Adipocyte (in vitro differentiated cells): ENCODE results near the gene MTHFD1L.
"Not testable (repeated sequence)": the region's sequence is repeated elsewhere in the genome, so short reads cannot be mapped to it uniquely, and the experiment has no call there.

ENCODE experiments used
- DNase-seq: peaks from one replicate; pipeline ENCODE4 v3.0.0-alpha.2; 2015; ENCODE audit warnings: low read depth
- H3K27me3 ChIP-seq: replicated peaks from 2 replicates; pipeline ENCODE4 v1.7.0; 2013; ENCODE audit warnings: mild to moderate bottlenecking, low read length, moderate library complexity; ENCODE audit not compliant: control insufficient read depth, insufficient read depth
- H3K36me3 ChIP-seq: 2 replicates; pipeline ENCODE4 v1.7.0; 2013; ENCODE audit warnings: low read length, mild to moderate bottlenecking, moderate library complexity; ENCODE audit not compliant: control insufficient read depth, insufficient read depth, severe bottlenecking
- H3K4me1 ChIP-seq: 2 replicates; pipeline ENCODE4 v1.7.0; 2013; ENCODE audit warnings: mild to moderate bottlenecking, low read length, moderate library complexity; ENCODE audit not compliant: control insufficient read depth, insufficient read depth
- H3K4me3 ChIP-seq: 2 replicates; pipeline ENCODE4 v1.7.0; 2013; ENCODE audit warnings: mild to moderate bottlenecking, low read length, moderate library complexity
- H3K9ac ChIP-seq: 2 replicates; pipeline ENCODE4 v1.7.0; 2013; ENCODE audit warnings: mild to moderate bottlenecking, low read length, moderate library complexity
- H3K9me3 ChIP-seq: 2 replicates; pipeline ENCODE4 v1.7.0; 2013; ENCODE audit warnings: mild to moderate bottlenecking, low read length, moderate library complexity; ENCODE audit not compliant: control insufficient read depth

Gene MTHFD1L

DNA sequence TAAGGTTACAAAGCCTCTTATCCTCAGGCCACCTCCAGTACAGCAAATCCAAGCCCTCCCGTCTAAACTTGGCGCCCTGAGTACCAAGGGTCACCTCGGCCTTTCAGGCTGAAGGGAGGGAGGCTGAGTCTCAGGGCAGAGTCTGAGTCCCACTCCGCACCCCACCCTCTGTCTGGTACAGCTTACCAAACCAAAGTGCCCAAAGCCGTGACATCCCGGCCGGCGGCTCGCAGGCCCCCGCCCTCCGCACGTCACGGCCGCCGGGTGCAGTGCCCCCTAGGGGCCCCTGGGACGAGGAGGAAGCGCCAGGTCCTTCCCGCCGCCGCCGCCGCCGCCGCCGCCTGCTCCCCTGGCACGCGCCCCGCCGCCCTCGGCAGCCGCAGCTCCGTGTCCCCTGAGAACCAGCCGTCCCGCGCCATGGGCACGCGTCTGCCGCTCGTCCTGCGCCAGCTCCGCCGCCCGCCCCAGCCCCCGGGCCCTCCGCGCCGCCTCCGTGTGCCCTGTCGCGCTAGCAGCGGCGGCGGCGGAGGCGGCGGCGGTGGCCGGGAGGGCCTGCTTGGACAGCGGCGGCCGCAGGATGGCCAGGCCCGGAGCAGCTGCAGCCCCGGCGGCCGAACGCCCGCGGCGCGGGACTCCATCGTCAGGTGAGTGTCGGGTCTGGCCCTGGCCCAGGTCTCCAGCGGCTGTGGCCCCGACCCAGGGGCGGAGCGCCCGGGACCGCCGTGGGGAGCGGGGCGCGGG, at the start of gene MTHFD1L:
Gene MTHFD1L (plus strand): TSS at position 297 of the 741 bp plus-strand sequence. CDS start 121 bp downstream, at position 418.
- no peaks in the 10 kb centered on the region for H3K36me3 ChIP-seq
- no peaks in the 10 kb centered on the region for H3K9me3 ChIP-seq
- peak; percentile 97 for DNase-seq
- peak within 1 kb of the TSS; percentile 89 for H3K4me3 ChIP-seq
- H3K27me3 ChIP-seq: no peaks in the 10 kb centered on the region
- peak within 1 kb of the TSS; percentile 95 for H3K9ac ChIP-seq
- H3K4me1 ChIP-seq: peaks cover 12% of the 10 kb centered on the region

DNA sequence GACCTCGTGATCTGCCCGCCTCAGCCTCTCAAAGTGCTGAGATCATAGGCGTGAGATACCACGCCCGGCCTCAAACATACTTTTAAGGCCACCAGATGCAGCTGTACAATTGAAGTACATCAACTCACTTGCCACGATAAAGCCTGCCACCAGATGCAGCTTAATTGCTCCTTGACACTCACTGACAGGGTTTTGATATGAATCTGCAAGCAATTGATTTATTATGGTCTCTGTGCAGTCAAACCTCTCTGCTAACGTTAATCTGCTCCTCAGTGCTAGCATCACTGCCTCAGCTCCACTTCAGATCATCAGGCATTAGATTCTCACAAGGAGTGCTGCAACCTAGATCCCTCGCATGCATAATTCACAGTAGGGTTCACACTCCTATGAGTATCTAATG, 48.9 kb upstream of the MTHFD1L start:
- not testable (repeated sequence) for H3K4me3 ChIP-seq, H3K36me3 ChIP-seq, H3K4me1 ChIP-seq, H3K27me3 ChIP-seq, H3K9ac ChIP-seq, DNase-seq, H3K9me3 ChIP-seq

DNA sequence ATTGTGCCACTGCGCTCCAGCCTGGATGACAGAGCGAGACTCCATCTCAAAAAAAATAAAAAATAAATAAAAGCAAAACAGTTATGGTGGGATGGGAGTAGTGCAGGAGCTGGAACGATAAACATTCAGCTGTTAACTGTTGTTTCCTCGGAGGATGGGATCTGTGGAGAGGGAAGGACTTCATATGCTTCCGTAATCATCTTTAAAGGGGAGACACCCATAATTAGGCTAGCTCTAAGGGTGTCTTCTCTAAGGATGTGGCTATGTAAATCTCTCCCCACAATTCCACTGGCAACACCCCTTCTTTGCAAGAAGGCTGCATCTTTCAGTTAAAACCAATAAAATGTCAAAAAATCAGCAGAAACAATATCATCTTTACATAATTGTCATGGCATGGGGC, 42.6 kb upstream of the MTHFD1L start:
- no peaks in the 10 kb centered on the region for H3K4me1 ChIP-seq
- no peaks in the 10 kb centered on the region for H3K27me3 ChIP-seq
- no peak overlapping the region for H3K4me3 ChIP-seq
- no peak for DNase-seq
- no peak overlapping the region for H3K9ac ChIP-seq
- H3K36me3 ChIP-seq: no peaks in the 10 kb centered on the region
- H3K9me3 ChIP-seq: no peaks in the 10 kb centered on the region

DNA sequence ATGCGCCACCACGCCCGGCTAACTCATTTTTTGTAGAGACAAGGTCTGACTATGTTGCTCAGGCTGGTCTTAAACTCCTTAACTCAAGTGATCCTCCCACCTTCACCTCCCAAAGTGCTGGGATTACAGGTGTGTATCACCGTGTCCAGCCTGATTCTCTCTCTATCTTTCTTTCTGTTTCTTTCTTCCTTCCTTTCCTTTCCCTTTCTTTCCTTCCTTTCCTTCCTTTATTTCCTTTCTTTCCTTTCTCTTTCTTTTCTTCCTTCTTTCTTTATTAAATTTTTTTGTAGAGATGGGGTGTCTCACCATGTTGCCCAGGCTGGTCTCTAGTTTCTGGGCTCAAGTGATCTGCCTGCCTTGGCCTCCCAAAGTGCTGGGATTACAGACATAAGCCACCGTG, 38.7 kb upstream of the MTHFD1L start:
- Histone ChIP-seq H3K4me1 (no peaks in the 10 kb centered on the region), H3K27me3 (no peaks in the 10 kb centered on the region), H3K9ac (no peak overlapping the region), H3K4me3 (no peak overlapping the region), H3K9me3 (no peaks in the 10 kb centered on the region), H3K36me3 (no peaks in the 10 kb centered on the region)
- no peak for DNase-seq

DNA sequence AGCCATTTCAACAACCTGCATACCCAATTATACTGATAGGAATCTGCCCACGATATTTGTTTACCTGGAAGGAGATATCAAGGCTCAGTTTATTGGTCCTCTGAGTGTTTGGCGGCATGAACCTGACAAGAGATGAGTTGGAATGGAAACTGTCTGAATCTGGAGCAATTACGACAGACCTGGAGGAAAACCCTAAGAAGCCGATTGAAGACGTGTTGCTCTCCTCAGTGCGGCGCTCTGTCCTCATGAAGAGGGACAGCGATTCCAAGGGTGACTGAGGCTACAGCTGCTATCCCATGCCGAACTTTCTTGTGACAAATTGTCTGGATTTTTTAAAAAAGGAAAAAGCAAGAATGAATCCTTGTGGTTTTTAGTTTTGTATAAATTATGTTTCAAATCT, 37.4 kb upstream of the MTHFD1L start:
- H3K27me3 ChIP-seq, H3K9ac ChIP-seq, H3K36me3 ChIP-seq, H3K9me3 ChIP-seq, DNase-seq, H3K4me1 ChIP-seq, H3K4me3 ChIP-seq: not testable (repeated sequence)

DNA sequence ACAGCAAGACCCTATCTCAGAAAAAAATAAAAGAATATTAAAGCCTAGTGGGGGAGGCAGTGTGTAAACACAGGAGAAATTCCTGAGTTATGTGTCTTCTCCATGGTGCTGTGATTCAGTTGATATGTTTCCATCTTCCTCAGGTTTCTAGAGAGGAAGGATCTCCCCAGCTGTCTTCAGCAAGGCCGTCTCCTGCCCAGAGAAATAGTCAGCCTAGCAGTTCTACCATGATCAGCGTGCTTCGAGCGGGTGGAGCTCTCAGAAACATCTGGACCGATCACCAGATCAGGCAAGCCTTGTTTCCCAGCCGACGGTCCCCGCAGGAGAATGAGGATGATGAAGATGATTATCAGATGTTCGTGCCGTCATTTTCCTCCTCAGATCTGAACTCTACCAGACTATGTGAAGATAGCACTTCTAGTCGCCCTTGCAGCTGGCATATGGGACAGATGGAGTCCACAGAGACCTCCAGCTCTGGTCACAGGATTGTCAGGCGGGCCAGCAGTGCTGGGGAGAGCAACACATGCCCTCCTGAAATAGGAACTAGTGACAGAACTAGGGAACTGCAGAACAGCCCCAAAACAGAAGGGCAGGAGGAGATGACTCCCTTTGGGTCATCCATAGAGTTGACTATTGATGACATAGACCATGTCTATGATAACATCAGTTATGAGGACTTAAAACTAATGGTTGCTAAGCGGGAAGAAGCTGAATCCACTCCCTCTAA, 34.9 kb upstream of the MTHFD1L start:
- DNase-seq: peak; percentile 27
- Histone ChIP-seq H3K36me3 (no peaks in the 10 kb centered on the region), H3K9ac (no peak overlapping the region), H3K27me3 (no peaks in the 10 kb centered on the region), H3K9me3 (no peaks in the 10 kb centered on the region), H3K4me1 (no peaks in the 10 kb centered on the region), H3K4me3 (no peak overlapping the region)

DNA sequence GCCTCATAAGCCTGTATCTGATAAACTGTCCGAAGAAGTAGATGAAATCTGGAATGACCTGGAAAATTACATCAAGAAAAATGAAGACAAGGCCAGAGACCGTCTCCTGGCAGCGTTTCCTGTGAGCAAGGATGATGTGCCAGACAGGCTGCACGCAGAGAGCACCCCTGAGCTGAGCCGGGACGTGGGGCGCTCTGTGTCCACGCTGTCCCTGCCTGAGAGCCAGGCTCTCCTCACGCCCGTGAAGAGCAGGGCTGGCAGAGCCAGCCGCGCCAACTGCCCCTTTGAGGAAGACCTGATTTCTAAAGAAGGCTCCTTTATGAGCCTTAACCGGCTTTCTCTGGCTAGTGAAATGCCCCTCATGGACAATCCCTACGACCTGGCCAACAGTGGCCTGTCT, 33.9 kb upstream of the MTHFD1L start:
- Histone ChIP-seq H3K9me3 (no peaks in the 10 kb centered on the region), H3K4me3 (no peak overlapping the region), H3K36me3 (no peaks in the 10 kb centered on the region), H3K27me3 (no peaks in the 10 kb centered on the region), H3K9ac (no peak overlapping the region), H3K4me1 (no peaks in the 10 kb centered on the region)
- DNase-seq: no peak

DNA sequence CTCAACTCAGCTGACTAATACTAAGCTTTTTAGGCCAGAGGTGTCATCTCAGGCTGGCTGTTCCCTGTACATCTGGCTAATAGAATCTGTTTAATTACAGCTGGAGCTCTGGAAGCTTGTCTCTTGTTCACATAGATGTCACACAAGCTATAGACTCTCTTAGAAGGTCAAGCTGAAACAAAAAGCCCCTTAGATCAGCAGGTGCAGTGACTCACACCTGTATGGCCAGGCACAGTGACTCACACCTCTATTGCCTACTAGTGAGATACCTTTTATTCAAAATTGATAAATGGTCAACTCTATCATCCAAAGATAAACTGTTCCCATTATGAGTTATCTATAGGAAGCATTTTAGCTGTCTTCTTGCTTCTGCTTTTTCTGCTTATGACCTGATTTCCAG, 29.9 kb upstream of the MTHFD1L start:
- no peak for DNase-seq
- Histone ChIP-seq H3K36me3 (no peaks in the 10 kb centered on the region), H3K9ac (no peak overlapping the region), H3K9me3 (no peaks in the 10 kb centered on the region), H3K4me3 (no peak overlapping the region), H3K27me3 (no peaks in the 10 kb centered on the region), H3K4me1 (no peaks in the 10 kb centered on the region)

DNA sequence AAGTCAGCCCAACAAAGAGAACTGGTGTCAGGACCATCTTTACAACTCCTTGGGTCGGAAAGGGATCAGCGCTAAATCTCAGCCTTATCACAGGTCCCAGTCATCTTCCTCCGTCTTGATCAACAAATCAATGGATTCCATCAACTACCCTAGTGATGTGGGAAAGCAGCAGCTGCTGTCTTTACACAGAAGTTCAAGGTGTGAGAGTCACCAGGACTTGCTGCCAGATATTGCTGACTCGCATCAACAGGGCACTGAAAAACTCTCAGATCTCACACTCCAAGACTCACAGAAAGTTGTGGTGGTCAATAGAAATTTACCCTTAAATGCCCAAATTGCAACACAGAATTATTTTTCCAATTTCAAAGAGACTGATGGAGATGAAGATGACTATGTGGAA, 25.3 kb upstream of the MTHFD1L start:
- H3K27me3 ChIP-seq: no peaks in the 10 kb centered on the region
- DNase-seq: no peak
- no peaks in the 10 kb centered on the region for H3K36me3 ChIP-seq
- no peaks in the 10 kb centered on the region for H3K9me3 ChIP-seq
- H3K4me3 ChIP-seq: no peak overlapping the region
- no peaks in the 10 kb centered on the region for H3K4me1 ChIP-seq
- no peak overlapping the region for H3K9ac ChIP-seq

DNA sequence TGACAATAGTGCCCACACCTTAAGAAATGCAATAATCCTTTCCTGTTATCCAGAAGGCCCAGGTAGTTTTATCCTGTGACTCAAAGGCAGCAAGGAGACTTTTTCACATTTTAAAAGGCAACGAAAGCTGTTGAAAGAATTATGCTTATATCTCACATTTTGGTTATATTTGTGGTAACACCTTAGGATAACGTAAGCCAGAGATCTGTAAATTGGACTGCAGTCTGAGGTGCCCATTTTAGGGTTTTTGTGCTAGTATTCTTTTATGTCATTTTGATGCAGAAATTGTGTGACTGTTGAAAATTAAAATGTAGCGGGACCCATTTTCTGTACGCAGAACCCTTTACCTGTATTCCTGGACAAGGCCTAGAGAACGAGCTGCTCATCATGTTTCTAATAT, 24.3 kb upstream of the MTHFD1L start:
- no peak overlapping the region for H3K9ac ChIP-seq
- H3K4me3 ChIP-seq: no peak overlapping the region
- no peaks in the 10 kb centered on the region for H3K36me3 ChIP-seq
- no peaks in the 10 kb centered on the region for H3K4me1 ChIP-seq
- H3K27me3 ChIP-seq: no peaks in the 10 kb centered on the region
- no peak for DNase-seq
- H3K9me3 ChIP-seq: no peaks in the 10 kb centered on the region

DNA sequence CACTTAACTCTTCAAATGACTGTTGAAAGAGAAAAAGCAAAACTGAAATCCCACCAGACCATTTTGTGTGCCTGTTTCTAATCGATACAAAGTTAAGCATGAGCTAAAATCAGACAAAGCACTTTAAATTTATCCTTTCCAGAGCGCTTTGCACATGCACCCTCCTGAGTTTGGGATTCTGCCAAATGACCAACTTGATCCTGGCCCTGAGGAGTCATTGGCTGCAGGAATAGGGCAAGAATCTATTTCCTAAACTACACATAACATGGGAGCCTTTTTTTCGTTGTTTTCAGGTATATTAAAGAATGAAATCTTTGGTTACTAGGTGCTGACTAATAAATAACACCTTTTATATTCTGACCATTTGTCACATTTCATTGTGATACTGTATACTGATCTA, 23.8 kb upstream of the MTHFD1L start:
- no peak overlapping the region for H3K4me3 ChIP-seq
- H3K36me3 ChIP-seq: no peaks in the 10 kb centered on the region
- no peaks in the 10 kb centered on the region for H3K27me3 ChIP-seq
- DNase-seq: no peak
- no peaks in the 10 kb centered on the region for H3K9me3 ChIP-seq
- H3K4me1 ChIP-seq: no peaks in the 10 kb centered on the region
- no peak overlapping the region for H3K9ac ChIP-seq
